NCI-H2081 treated with DMSO at 0.1 percent for 48 hours (cell line): ENCODE results near the gene GOLT1A.

Experiments
- DNase-seq: peaks from one replicate; lab custom pipeline; 2025; lab: John Stamatoyannopoulos, UW

Gene GOLT1A

GRCh38 chr1:204154568-204155255 lies 59.1 kb downstream of the GOLT1A start:
- DNase-seq: no peak

- no peak for DNase-seq
Measured at GRCh38 chr1:204153667-204154066, 60.1 kb downstream of the GOLT1A start.

DNA sequence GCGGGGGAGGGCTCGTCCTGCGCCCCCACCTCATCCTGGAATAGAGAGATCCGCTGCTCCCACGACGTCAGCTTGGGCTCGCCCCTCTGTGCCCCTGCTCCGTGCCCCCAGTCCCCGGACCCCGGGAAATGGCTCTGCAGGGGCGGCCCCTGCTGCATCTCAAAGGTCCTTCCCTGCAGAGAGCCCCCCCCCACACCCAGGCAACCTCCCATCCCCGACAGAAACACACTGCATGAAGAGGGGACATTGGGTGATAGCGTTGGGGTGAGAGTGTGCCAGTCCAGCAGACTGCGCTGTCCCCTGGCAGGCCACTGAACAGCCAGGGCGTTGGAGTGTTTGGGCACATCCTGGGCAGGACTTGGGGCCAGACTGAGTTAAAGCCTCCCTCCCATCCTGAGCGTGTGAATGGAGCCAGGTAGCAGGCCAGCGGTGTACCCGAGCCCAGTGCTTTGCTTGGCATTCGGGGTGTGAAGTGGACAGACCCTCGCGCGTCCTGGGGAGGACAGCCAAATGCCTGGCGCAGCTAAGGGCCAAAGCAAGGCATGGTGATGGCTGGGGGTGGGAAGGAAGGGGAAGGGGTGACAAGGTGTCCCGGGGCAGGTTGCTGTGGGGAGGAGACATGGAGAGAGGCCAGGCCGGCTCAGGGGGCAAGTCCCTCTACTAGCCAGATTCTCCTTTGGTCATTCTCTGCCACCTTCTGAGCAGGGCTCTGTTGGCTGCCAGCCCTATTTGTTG lies 61.3 kb downstream of the GOLT1A start:
- DNase-seq: no peak

DNA sequence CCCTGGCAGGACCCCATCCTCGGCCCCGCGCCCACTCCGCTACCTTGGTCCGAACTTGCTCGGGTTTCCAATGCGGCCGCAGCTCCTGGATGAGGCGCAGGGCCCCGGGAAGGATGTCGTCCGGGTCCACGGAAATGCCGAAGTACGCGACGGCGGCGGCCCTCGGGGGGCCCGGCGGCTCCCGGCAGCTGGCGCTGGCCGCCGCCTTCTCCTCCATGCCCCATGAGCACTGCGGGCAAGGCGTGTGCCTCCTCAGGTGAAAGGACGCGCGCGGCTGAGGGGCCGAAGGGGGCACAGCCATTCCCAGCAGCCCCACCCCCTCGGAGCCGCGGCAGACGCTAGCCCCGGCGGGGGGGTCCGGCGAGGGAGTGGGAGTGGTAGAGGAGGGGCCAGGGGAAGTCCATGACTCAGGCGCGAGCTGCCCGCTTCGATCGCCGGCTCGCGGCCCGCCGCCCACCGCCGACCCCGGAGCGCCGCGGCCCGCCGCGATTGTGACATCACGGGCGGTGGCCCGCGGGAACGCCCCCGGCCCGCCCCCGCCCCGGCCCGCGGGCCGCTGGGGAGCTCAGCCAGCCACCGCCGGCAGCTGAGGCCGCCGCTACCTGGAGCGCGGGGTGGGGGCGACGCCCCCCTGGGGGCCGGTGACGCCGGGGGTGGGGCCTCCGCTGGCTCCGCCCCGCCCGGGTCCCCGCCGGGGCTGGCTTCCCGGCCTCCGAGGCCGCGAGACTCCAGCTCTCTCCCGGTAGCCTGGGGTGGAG lies 62.1 kb downstream of the GOLT1A start, which contains the start of gene ETNK2:
TSS of gene ETNK2 (minus strand) at position 493 of the 758 bp plus-strand sequence. CDS start at position 301, 192 bp downstream.
- DNase-seq: no peak

DNA sequence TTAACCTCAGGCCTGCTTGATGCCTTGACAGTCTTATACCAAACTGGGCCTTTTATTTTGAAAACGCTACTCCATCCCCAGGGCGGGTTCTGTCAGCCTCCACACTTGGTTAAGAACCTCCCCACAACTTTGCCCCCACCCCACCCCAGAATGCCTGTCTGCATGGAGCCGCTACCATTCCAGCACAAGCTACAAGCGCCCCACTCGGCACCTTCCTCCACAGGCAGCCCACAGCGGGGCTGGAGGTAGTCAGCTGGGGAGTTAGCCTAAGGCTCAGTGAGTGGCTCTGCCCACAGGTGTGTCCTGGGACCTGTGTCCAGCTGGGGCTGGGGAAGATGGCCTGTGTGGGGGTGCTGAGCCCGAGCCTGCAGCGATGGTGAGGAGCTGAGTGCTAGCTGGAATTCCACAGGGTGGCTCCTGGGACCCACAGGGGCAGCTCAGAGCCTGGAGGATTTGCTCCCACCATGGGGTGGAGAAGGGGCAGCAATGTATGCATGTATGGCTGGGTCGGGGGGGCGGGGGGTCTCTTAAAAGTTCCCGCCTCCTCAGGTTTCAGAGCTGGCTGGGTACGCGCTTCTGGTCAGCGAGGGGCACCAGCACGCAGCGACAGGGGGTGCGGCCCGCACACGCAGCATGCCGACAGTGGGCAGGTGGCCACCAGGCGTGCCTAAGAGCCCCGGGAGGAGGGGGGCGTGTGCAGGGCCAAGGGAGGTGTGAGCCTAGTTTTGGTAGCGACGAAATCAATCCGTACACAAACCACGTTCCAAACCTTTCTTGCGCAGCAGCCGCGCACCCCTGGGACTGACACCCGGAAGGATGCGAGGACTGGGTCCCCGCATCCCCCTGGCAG lies 62.9 kb downstream of the GOLT1A start:
- no peak for DNase-seq

- no peak for DNase-seq
Measured at GRCh38 chr1:204149635-204150565, 63.9 kb downstream of the GOLT1A start.

DNA sequence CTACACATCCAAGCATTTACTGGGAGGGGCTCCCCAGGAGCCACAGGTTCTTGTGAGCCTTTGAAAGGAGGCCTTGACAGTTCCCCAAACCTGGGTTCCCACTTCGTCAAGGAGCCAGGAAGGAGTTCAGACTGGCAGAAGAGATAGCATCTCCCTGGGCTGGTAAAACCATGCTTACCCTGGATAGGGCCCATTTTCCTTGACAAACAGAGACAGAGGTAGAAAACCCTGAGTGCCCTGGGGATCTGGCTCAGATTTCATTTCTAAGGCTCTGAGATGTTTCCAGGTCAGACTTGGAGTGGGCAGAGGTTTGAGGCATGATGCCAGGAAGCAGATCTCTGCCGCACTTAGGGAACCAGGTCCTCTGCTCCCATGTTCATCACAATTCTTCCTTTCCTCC lies 64.7 kb downstream of the GOLT1A start:
- DNase-seq: no peak
